Heart left ventricle (tissue), 16 donors: ENCODE measurements around the gene VCL. TPM values are rescaled to one million over a fixed set of nuclear protein-coding genes. Genes with fewer than 3 reads are reported as not detected.
"Not testable (repeated sequence)": the region's sequence is repeated elsewhere in the genome, so short reads cannot be mapped to it uniquely, and the experiment has no call there.

Experiments used
- ATAC-seq, 4 donors: fragments of 200-7000 bp; cut with Tn5 transposase; one replicate each; pipeline ENCODE4 v1.9.1; 2020 to 2022; ENCODE audit warnings: moderate library complexity in 4 of 4, mild to moderate bottlenecking in 3 of 4, moderate number of reproducible peaks in 1 of 4
- DNase-seq, 5 donors: peaks; one replicate each; pipeline ENCODE4 v3.0.0-alpha.2; 2020
- H3K27ac ChIP-seq, 12 donors: fragments of 200-600 bp; sonication (generic) in 4 of 12; one replicate each; pipeline versions ENCODE4 v1.5.0 to v1.8.0; 2016 to 2022; ENCODE audit warnings: mild to moderate bottlenecking in 2 of 12
- H3K27me3 ChIP-seq, 9 donors: fragments of 200-600 bp; sonication (generic) in 2 of 9; one replicate each; pipeline versions ENCODE4 v1.5.1 to v1.8.0; 2016 to 2022; ENCODE audit warnings: mild to moderate bottlenecking in 3 of 9
- H3K36me3 ChIP-seq, 9 donors: fragments of 200-600 bp; sonication (generic) in 2 of 9; one replicate each; pipeline versions ENCODE4 v1.5.0 to v1.8.0; 2018 to 2022; ENCODE audit warnings: mild to moderate bottlenecking in 2 of 9
- H3K4me1 ChIP-seq, 12 donors: fragments of 200-600 bp; sonication (generic) in 4 of 12; one replicate each; pipeline versions ENCODE4 v1.5.0 to v1.8.0; 2016 to 2022; ENCODE audit warnings: mild to moderate bottlenecking in 3 of 12
- H3K4me3 ChIP-seq, 12 donors: fragments of 200-600 bp; sonication (generic) in 4 of 12; one replicate each; pipeline versions ENCODE4 v1.5.0 to v1.8.0; 2017 to 2022; ENCODE audit warnings: mild to moderate bottlenecking in 9 of 12, moderate library complexity in 4 of 12
- H3K9me3 ChIP-seq, 12 donors: fragments of 200-600 bp; sonication (generic) in 4 of 12; one replicate each; pipeline versions ENCODE4 v1.5.0 to v1.8.0; 2016 to 2022; ENCODE audit warnings: mild to moderate bottlenecking in 1 of 12
- CTCF ChIP-seq, 12 donors: fragments of 200-600 bp; sonication (generic) in 4 of 12; IDR thresholded peaks; one replicate each; pipeline versions ENCODE4 v1.5.0 to v1.8.0; 2018 to 2022; ENCODE audit warnings: antibody characterized with exemption in 12 of 12, mild to moderate bottlenecking in 5 of 12
- POLR2A ChIP-seq, 2 donors: fragments of 450-650 bp; IDR thresholded peaks; one replicate each; pipeline ENCODE4 v1.6.1; 2017; ENCODE audit warnings: antibody characterized with exemption in 2 of 2, mild to moderate bottlenecking in 2 of 2, moderate library complexity in 2 of 2
- WGBS, 4 donors: extraction: QIAGEN DNeasy Blood & Tissue Kit in 2 of 4; methylation state at CpG; one replicate each; pipeline versions ENCODE4 v1.1.5 to v1.1.7; 2013 to 2018; 5-methylcytosine and 5-hydroxymethylcytosine counted together
- intact Hi-C, 10 donors: fragments of 100-400 bp; cut with DNase I; formaldehyde crosslinking; loops; one replicate each; pipeline versions ENCODE4 v1.11.1 to v1.14.2; 2022
- polyA plus RNA-seq, 2 donors: library from polyadenylated mRNA; stranded (reverse); fragments of 200-250 nt; gene quantifications; one replicate each; pipeline ENCODE4 v1.2.3, GENCODE V29; 2013
- total RNA-seq, 9 donors: library from RNA; depleted of rRNA in 2 of 9; stranded (reverse); fragments of >200 nt in 2 of 9; fragmentation: NEBNext Ultra II Directional in 3 of 9; extraction: Animal tissue kit (Norgen Biotek cat#: 25700) in 3 of 9; gene quantifications; one replicate each; pipeline versions ENCODE4 v1.1.0 to v1.2.4, GENCODE V29; 2016 to 2023
- donor health status: ischemic (EF 13 %, LVEDD 7.1; RV severe dilation, severe dysfunction).
- donor health status: healthy with polysubstance abuse.
- donor health status: DM: no; HTN: yes; CAD: no.
- donor health status: DM: no; HTN: no; CAD: no.
- donor health status: ischemic (EF 25% LVEDD 6.9; RV normal size, moderate dysfunction).
- donor health status: ischemic (EF 25% LVEDD 5.7; RV mildly dilated, moderate dysfunction).
- donor health status: healthy.
- donor health status: DM: yes; HTN: yes; CAD: no.
- donor health status: ischemic (EF 35%, LVEDD 5.7; RV mildly dilated, moderate dysfunction).
- donor health status: nonischemic (EF 11% LVEDD 7.7; RV severe dilation, severe dysfunction).
- donor health status: DM: yes; HTN: yes; CAD: no.
- donor health status: PGD.
- donor health status: ischemic (EF 29% LVEDD 5.4; RV normal size, mild dysfunction).
- donor health status: nonischemic (EF 23%, LVEDD 6.1; RV moderate dilation, normal function).

Gene VCL
- total and polyA plus RNA-seq, 11 donors = 84.5 to 543 (median 273) TPM

- H3K27ac ChIP-seq = peak overlapping the region; percentile 78 to 99 (median 93)
- no peak for TF ChIP-seq CTCF (IDR thresholded peaks at IDR 0.05)
- TF ChIP-seq POLR2A (IDR thresholded peaks at IDR 0.05) = no peak
- 0 to 1% (median 0%) methylated on average over 6 to 21 of the region's 21 CpGs for WGBS, 4 donors
- H3K27me3 ChIP-seq = no peaks in the 10 kb centered on the region
- peak in 1 of 4 donors; percentile 4 for ATAC-seq
- H3K4me3 ChIP-seq = peak overlapping the region; percentile 77 to 98 (median 94)
- peaks cover 0 to 46% (median 32%) of the 10 kb centered on the region in 12 donors for H3K4me1 ChIP-seq
- peaks cover 0 to 6% (median 0%) of the 10 kb centered on the region in 9 donors for H3K36me3 ChIP-seq
- no peaks in the 10 kb centered on the region for H3K9me3 ChIP-seq
- intact Hi-C loops = loop anchor here in 6 of 10 donors (5.0 to 10.0 kb wide), 6 partner anchors 49 to 111 kb away; no protein-coding TSS in a partner anchor
- peak in 2 of 5 donors; percentile 16 to 34 for DNase-seq
These were observed 660 bp downstream of the VCL start for GRCh38 chr10:73998623-73998928.

GRCh38 chr10:73998929-73999691, 1.2 kb downstream of the VCL start:
- ATAC-seq (peak; percentile 23 to 55 (median 42)), DNase-seq (peak; percentile 67 to 73 (median 70))
- peak overlapping the region; percentile 77 to 98 (median 94) for H3K4me3 ChIP-seq
- H3K4me1 ChIP-seq = peaks cover 0 to 46% (median 36%) of the 10 kb centered on the region in 12 donors
- H3K9me3 ChIP-seq = no peaks in the 10 kb centered on the region
- H3K27ac ChIP-seq = peak overlapping the region; percentile 78 to 99 (median 93)
- H3K27me3 ChIP-seq = no peaks in the 10 kb centered on the region
- intact Hi-C loops = loop anchor here in 7 of 10 donors (1.0 to 10.0 kb wide), 7 partner anchors 48 to 112 kb away; no protein-coding TSS in a partner anchor
- H3K36me3 ChIP-seq = peaks cover 0 to 9% (median 0%) of the 10 kb centered on the region in 9 donors
- TF ChIP-seq POLR2A (IDR thresholded peaks at IDR 0.05) (no peak), CTCF (IDR thresholded peaks at IDR 0.05) (peak in 11 of 12 donors; percentile 22 to 66 (median 48))
- 1 to 3% (median 2%) methylated on average over 14 of the region's 14 CpGs for WGBS, 4 donors

GRCh38 chr10:73999703-74000102, 1.8 kb downstream of the VCL start:
- Histone ChIP-seq H3K4me3 (peak overlapping the region; percentile 77 to 98 (median 94)), H3K27me3 (no peaks in the 10 kb centered on the region), H3K4me1 (peaks cover 0 to 49% (median 38%) of the 10 kb centered on the region in 12 donors), H3K9me3 (no peaks in the 10 kb centered on the region), H3K36me3 (peaks cover 0 to 9% (median 0%) of the 10 kb centered on the region in 9 donors), H3K27ac (peak overlapping the region; percentile 78 to 99 (median 93))
- DNase-seq = no peak
- no peak for ATAC-seq
- no peak for TF ChIP-seq POLR2A (IDR thresholded peaks at IDR 0.05)
- TF ChIP-seq CTCF (IDR thresholded peaks at IDR 0.05) = no peak
- WGBS, 4 donors = 4 to 7% (median 6%) methylated on average over 1 of the region's 1 CpG
- intact Hi-C loops = loop anchor here in 8 of 10 donors (1.0 to 10.0 kb wide), 7 partner anchors 48 to 112 kb away; no protein-coding TSS in a partner anchor

GRCh38 chr10:74000244-74000643, 2.3 kb downstream of the VCL start:
- WGBS, 4 donors = 63 to 72% (median 67%) methylated on average over 11 of the region's 11 CpGs
- H3K9me3 ChIP-seq, ATAC-seq, H3K36me3 ChIP-seq, H3K27me3 ChIP-seq, DNase-seq: not testable (repeated sequence)
- Histone ChIP-seq H3K4me1 (peaks cover 0 to 53% (median 38%) of the 10 kb centered on the region in 12 donors), H3K4me3 (peak overlapping the region in 11 of 12 donors; percentile 6 to 98 (median 93)), H3K27ac (peak overlapping the region in 11 of 12 donors; percentile 78 to 99 (median 93))
- intact Hi-C loops = loop anchor here in 4 of 10 donors (10.0 kb wide), 2 partner anchors 55 to 75 kb away; no protein-coding TSS in a partner anchor
